Measurements from ENCODE around the gene ZSCAN20.
A peak's percentile ranks its signal among the peaks of the same experiment; 100 is the strongest.

The ZSCAN20 gene

DNA sequence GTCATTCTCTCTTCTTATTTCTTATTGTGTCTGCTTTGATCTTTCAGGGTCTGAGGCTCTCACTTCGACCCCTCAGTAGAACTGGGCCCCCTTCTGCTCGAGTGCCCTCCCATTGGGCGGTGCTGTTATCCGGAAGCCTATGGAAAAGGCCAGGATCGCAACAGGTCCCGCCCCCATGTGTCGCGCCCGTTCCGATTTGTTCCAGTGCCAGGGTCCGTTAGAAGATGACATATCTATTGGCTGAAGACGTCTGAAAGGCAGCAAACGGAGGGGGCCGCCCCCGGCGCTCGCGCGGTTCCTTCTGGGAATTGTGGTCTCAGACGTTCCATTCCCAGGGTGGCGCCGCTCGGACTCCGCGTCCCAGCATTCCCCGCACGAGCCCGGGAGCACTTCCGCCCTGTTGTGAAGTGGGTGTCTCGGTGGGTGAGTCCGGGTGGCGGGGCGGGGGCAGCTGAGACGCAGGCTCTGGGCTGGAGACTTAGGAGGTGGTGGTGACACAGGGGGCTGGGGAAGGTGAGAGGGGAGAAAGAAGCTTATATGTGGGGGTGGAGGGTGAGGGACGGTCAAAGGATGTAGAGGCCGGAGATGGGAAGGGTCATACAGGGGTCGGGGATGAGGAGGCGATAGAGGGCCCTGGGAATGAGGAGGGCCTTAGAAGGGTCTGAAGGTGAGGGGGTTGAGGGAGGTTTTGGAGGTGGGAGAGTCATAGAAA, at the start of gene ZSCAN20:
ZSCAN20 (plus strand) TSS at position 377 of the 712 bp plus-strand sequence. CDS start 6,644 bp downstream, outside the sequence.
- Histone ChIP-seq H3K4me1 (ENCODE audit: control insufficient read depth, low read length) (peaks cover 31% of the 10 kb centered on the region), H3K9me3 (ENCODE audit: control insufficient read depth, insufficient read depth, low read length) (no peaks in the 10 kb centered on the region), H3K79me2 (ENCODE audit: control insufficient read depth, low read length) (peaks cover 16% of the 10 kb centered on the region), H3K4me2 (ENCODE audit: low read length) (peak within 1 kb of the TSS; percentile 82), H4K20me1 (ENCODE audit: control insufficient read depth, insufficient read depth, low read depth, low read length) (no peaks in the 10 kb centered on the region), H3K27me3 (ENCODE audit: control insufficient read depth, low read length) (no peaks in the 10 kb centered on the region), H3F3A (ENCODE audit: control insufficient read depth, insufficient read depth) (0 out of 2 replicates have a peak, but pooled peaks cover 4% of the 10 kb centered on the region), H3K4me3 (ENCODE audit: low read length) (peak within 1 kb of the TSS; percentile 90), H3K36me3 (ENCODE audit: control insufficient read depth, low read length) (no peaks in the 10 kb centered on the region), H3K9me2 (replicated peaks; ENCODE audit: control insufficient read depth, low read length) (no peaks in the 10 kb centered on the region), H3K27ac (ENCODE audit: low read depth, low read length) (no peak within 1 kb of the TSS)
- no peak for TF ChIP-seq EZH2phosphoT487 (IDR thresholded peaks at IDR 0.05; ENCODE audit: borderline replicate concordance, low read length)
- TF ChIP-seq, protein P1, sequence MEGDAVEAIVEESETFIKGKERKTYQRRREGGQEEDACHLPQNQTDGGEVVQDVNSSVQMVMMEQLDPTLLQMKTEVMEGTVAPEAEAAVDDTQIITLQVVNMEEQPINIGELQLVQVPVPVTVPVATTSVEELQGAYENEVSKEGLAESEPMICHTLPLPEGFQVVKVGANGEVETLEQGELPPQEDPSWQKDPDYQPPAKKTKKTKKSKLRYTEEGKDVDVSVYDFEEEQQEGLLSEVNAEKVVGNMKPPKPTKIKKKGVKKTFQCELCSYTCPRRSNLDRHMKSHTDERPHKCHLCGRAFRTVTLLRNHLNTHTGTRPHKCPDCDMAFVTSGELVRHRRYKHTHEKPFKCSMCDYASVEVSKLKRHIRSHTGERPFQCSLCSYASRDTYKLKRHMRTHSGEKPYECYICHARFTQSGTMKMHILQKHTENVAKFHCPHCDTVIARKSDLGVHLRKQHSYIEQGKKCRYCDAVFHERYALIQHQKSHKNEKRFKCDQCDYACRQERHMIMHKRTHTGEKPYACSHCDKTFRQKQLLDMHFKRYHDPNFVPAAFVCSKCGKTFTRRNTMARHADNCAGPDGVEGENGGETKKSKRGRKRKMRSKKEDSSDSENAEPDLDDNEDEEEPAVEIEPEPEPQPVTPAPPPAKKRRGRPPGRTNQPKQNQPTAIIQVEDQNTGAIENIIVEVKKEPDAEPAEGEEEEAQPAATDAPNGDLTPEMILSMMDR (IDR thresholded peaks at IDR 0.05; ENCODE audit: low read depth, low read length, poor library complexity, severe bottlenecking): no peak

DNA sequence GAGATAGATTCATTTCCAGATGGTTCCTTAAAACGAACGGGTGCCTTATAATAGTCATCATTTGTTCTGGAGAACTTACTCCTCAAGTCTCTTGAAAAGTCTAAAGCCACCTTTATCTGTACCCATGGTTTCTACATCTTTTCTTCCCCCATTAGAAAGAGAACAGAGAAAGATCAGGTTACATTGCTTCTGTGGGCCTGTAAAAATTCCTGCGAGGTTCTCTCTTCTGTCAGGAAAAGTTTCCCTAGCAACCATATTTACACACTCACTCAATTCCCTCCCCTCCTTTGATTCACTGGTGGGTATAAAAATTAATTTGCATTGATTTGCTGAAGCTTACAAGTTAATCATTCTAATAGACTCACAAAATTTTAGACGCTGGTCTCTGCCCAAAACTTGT, 48.2 kb upstream of the ZSCAN20 start:
- H3K36me3 ChIP-seq (ENCODE audit: control insufficient read depth, low read length): no peaks in the 10 kb centered on the region
- no peaks in the 10 kb centered on the region for H4K20me1 ChIP-seq (ENCODE audit: control insufficient read depth, insufficient read depth, low read depth, low read length)
- H3K4me2 ChIP-seq (ENCODE audit: low read length): no peak overlapping the region
- H3K27ac ChIP-seq (ENCODE audit: low read depth, low read length): no peak overlapping the region
- no peaks in the 10 kb centered on the region for H3K79me2 ChIP-seq (ENCODE audit: control insufficient read depth, low read length)
- peaks cover 12% of the 10 kb centered on the region for H3K27me3 ChIP-seq (ENCODE audit: control insufficient read depth, low read length)
- H3K4me3 ChIP-seq (ENCODE audit: low read length): no peak overlapping the region
- TF ChIP-seq EZH2phosphoT487 (IDR thresholded peaks at IDR 0.05; ENCODE audit: borderline replicate concordance, low read length): no peak
- TF ChIP-seq, protein P1 (IDR thresholded peaks at IDR 0.05; ENCODE audit: low read depth, low read length, poor library complexity, severe bottlenecking): no peak
- no peaks in the 10 kb centered on the region for H3F3A ChIP-seq (ENCODE audit: control insufficient read depth, insufficient read depth)
- no peaks in the 10 kb centered on the region for H3K9me2 ChIP-seq (replicated peaks; ENCODE audit: control insufficient read depth, low read length)
- H3K4me1 ChIP-seq (ENCODE audit: control insufficient read depth, low read length): no peaks in the 10 kb centered on the region
- no peaks in the 10 kb centered on the region for H3K9me3 ChIP-seq (ENCODE audit: control insufficient read depth, insufficient read depth, low read length)

DNA sequence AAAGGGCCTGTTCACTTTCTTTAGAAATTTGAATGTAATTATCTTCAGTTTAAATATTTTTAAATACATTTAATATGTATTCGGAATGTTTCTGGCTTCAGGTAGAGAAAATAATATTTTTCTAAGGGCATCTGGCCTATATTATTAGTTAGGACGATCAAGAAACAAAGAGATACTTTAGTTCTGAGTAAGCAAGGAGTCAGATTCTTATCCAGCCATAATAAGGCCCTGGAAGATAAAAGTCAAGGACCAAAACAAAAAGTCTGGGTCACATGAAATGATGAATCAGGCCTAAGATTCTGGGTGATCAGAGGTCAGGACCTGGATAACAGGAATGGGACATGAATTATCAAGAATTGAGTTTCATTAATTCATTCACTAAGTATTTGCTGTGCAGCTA, 47.8 kb upstream of the ZSCAN20 start:
- H3F3A ChIP-seq (ENCODE audit: control insufficient read depth, insufficient read depth): no peaks in the 10 kb centered on the region
- H3K4me2 ChIP-seq (ENCODE audit: low read length): no peak overlapping the region
- no peaks in the 10 kb centered on the region for H3K79me2 ChIP-seq (ENCODE audit: control insufficient read depth, low read length)
- no peaks in the 10 kb centered on the region for H4K20me1 ChIP-seq (ENCODE audit: control insufficient read depth, insufficient read depth, low read depth, low read length)
- no peaks in the 10 kb centered on the region for H3K9me3 ChIP-seq (ENCODE audit: control insufficient read depth, insufficient read depth, low read length)
- no peak overlapping the region for H3K27ac ChIP-seq (ENCODE audit: low read depth, low read length)
- no peak overlapping the region for H3K4me3 ChIP-seq (ENCODE audit: low read length)
- no peaks in the 10 kb centered on the region for H3K4me1 ChIP-seq (ENCODE audit: control insufficient read depth, low read length)
- H3K36me3 ChIP-seq (ENCODE audit: control insufficient read depth, low read length): no peaks in the 10 kb centered on the region
- H3K9me2 ChIP-seq (replicated peaks; ENCODE audit: control insufficient read depth, low read length): no peaks in the 10 kb centered on the region
- TF ChIP-seq, protein P1 (IDR thresholded peaks at IDR 0.05; ENCODE audit: low read depth, low read length, poor library complexity, severe bottlenecking): no peak
- peaks cover 14% of the 10 kb centered on the region for H3K27me3 ChIP-seq (ENCODE audit: control insufficient read depth, low read length)
